Lower leg skin (tissue), 3 donors: ENCODE results near the gene ADORA2B.

Source experiments
- CTCF ChIP-seq, 3 donors: fragments of 450-650 bp; IDR thresholded peaks; one replicate each; pipeline ENCODE4 v1.5.1; 2016; ENCODE audit warnings: antibody characterized with exemption in 3 of 3, mild to moderate bottlenecking in 3 of 3, moderate library complexity in 2 of 3
- POLR2A ChIP-seq, 2 donors: fragments of 450-650 bp; IDR thresholded peaks; one replicate each; pipeline ENCODE4 v1.6.1; 2016 to 2017; ENCODE audit warnings: antibody characterized with exemption in 2 of 2, mild to moderate bottlenecking in 1 of 2, moderate library complexity in 1 of 2

GRCh38 chr17:15900871-15901270 is 44.1 kb upstream of the ADORA2B start:
- TF ChIP-seq CTCF (IDR thresholded peaks at IDR 0.05) (no peak), POLR2A (IDR thresholded peaks at IDR 0.05) (no peak)
